Measurements from ENCODE around the gene DNAH17.

Gene DNAH17

DNA sequence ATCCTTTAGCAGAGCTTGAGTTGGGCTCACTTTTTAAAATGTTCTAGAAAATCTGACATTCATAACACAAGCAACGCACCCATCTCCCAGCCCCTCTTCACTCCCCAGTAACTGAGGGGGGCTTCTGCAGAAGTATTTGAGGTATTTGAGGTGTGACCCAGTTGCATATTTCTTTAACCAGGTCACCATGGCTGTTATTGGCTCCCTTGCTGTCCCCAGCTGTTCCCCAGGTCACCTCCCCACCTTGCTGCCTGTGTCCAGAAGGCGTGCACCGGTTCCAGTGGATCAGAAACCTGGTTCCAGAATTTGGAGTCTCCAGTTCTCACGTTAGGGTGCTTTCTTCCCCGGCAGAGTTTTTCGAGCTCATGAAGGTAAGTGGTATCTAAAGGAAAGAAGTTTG is 184.9 kb downstream of the DNAH17 start:
- no peak overlapping the region for H3K4me3 ChIP-seq (ENCODE audit: severe bottlenecking)
- H3K27me3 ChIP-seq (ENCODE audit: insufficient read depth, poor library complexity, severe bottlenecking): no peaks in the 10 kb centered on the region
- TF ChIP-seq, protein P1, sequence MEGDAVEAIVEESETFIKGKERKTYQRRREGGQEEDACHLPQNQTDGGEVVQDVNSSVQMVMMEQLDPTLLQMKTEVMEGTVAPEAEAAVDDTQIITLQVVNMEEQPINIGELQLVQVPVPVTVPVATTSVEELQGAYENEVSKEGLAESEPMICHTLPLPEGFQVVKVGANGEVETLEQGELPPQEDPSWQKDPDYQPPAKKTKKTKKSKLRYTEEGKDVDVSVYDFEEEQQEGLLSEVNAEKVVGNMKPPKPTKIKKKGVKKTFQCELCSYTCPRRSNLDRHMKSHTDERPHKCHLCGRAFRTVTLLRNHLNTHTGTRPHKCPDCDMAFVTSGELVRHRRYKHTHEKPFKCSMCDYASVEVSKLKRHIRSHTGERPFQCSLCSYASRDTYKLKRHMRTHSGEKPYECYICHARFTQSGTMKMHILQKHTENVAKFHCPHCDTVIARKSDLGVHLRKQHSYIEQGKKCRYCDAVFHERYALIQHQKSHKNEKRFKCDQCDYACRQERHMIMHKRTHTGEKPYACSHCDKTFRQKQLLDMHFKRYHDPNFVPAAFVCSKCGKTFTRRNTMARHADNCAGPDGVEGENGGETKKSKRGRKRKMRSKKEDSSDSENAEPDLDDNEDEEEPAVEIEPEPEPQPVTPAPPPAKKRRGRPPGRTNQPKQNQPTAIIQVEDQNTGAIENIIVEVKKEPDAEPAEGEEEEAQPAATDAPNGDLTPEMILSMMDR (IDR thresholded peaks at IDR 0.05; ENCODE audit: poor library complexity, severe bottlenecking): no peak
- peak overlapping the region; percentile 70 for H3K27ac ChIP-seq (ENCODE audit: poor library complexity, severe bottlenecking)
- ATAC-seq (ENCODE audit: low read depth) (no peak), DNase-seq (ENCODE audit: low spot score) (no peak)
- peaks cover 47% of the 10 kb centered on the region for H3K36me3 ChIP-seq (ENCODE audit: low read depth)
- H3K9me3 ChIP-seq (ENCODE audit: severe bottlenecking): no peaks in the 10 kb centered on the region
- H3K4me1 ChIP-seq (ENCODE audit: insufficient read depth, poor library complexity, severe bottlenecking): peaks cover 26% of the 10 kb centered on the region

DNA sequence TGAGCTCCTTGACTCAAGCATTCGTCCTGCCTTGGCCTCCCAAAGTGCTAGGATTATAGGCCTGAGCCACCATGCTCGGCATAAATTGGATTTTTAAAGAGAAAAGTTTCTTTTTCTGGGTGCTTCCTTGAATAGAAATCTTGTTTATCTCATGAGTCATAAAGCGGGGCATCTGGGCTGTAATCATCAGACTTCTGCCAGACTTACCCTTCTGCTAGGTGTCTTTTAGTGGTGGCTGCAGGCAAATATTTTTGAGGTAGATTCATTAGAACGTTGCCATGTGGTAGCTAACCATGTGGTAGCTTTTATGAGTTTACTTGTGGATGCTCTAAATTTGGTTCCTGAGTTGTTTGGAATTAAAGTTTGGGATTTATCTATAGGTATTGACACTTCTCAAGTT is 185.4 kb downstream of the DNAH17 start:
- no peak for DNase-seq (ENCODE audit: low spot score)
- peak; percentile 90 for ATAC-seq (ENCODE audit: low read depth)
- TF ChIP-seq, protein P1 (IDR thresholded peaks at IDR 0.05; ENCODE audit: poor library complexity, severe bottlenecking): no peak

DNA sequence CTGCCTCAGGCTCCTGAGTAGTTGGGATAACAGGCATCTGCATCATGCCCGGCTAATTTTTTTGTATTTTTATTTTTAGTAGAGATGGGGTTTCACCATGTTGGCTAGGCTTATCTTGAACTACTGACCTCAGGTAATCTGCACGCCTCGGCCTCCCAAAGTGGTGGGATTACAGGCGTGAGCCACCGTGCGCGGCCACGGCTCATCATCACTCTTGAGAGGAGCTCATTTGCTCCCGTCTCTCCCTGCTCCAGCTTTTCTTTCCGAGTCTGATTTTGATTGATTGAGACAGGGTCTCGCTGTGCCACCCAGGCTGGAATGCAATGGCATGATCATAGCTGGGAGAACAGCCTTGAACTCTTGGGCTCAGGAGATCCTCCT is 186.2 kb downstream of the DNAH17 start:
- no peak for DNase-seq (ENCODE audit: low spot score)
- peaks cover 32% of the 10 kb centered on the region for H3K4me1 ChIP-seq (ENCODE audit: insufficient read depth, poor library complexity, severe bottlenecking)
- no peaks in the 10 kb centered on the region for H3K27me3 ChIP-seq (ENCODE audit: insufficient read depth, poor library complexity, severe bottlenecking)
- no peaks in the 10 kb centered on the region for H3K9me3 ChIP-seq (ENCODE audit: severe bottlenecking)
- H3K36me3 ChIP-seq (ENCODE audit: low read depth): peaks cover 37% of the 10 kb centered on the region
- TF ChIP-seq, protein P1 (IDR thresholded peaks at IDR 0.05; ENCODE audit: poor library complexity, severe bottlenecking): no peak
- H3K4me3 ChIP-seq (ENCODE audit: severe bottlenecking): no peak overlapping the region
- peak overlapping the region; percentile 70 for H3K27ac ChIP-seq (ENCODE audit: poor library complexity, severe bottlenecking)
- ATAC-seq (ENCODE audit: low read depth): no peak

More for the DNA sequence above, 185.4 kb downstream of the DNAH17 start:
- Histone ChIP-seq H3K27me3 (ENCODE audit: insufficient read depth, poor library complexity, severe bottlenecking) (no peaks in the 10 kb centered on the region), H3K9me3 (ENCODE audit: severe bottlenecking) (no peaks in the 10 kb centered on the region), H3K36me3 (ENCODE audit: low read depth) (peaks cover 45% of the 10 kb centered on the region), H3K27ac (ENCODE audit: poor library complexity, severe bottlenecking) (peak overlapping the region; percentile 70), H3K4me1 (ENCODE audit: insufficient read depth, poor library complexity, severe bottlenecking) (peaks cover 26% of the 10 kb centered on the region), H3K4me3 (ENCODE audit: severe bottlenecking) (no peak overlapping the region)

DNA sequence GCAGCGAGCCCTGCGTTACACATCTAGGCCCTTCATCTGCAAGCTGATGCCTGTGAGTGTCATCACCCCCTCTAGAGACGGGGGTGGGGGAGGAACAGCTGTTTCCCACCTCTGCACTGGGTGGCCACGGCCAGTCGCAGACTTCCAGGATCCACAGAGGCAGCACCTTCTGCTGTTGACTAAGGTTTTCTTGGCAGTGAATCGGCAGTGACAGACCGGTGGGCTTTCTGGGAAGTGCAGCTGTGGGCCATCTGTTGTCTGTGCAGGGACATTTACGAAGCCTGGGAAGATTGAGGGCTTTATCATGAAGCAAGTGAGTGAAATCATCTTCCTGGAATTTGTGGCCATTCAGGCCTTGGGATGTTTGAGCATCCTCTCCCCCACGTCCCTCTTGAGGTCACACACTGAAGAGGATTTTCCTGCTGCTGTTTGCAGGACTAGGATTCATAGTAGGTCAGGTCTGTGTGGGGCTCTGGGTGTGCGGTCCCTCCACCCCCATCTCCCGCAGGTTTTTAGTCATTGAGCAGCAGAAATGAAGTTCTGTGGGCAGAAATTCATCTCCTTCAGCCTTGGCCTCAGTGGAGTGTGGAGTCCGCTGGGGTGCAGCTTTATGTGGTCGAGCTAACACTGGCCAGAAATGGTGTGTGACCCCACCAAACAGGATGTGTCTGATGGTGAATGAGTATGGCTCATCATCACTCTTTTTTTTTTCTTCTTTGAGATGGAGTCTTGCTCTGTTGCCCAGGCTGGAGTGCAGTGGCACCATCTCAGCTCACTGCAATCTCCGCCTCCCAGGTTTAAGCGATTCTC is 186.8 kb downstream of the DNAH17 start:
- peak overlapping the region; percentile 70 for H3K27ac ChIP-seq (ENCODE audit: poor library complexity, severe bottlenecking)
- no peaks in the 10 kb centered on the region for H3K9me3 ChIP-seq (ENCODE audit: severe bottlenecking)
- TF ChIP-seq, protein P1 (IDR thresholded peaks at IDR 0.05; ENCODE audit: poor library complexity, severe bottlenecking): no peak
- no peak for DNase-seq (ENCODE audit: low spot score)
- no peaks in the 10 kb centered on the region for H3K27me3 ChIP-seq (ENCODE audit: insufficient read depth, poor library complexity, severe bottlenecking)
- peaks cover 38% of the 10 kb centered on the region for H3K4me1 ChIP-seq (ENCODE audit: insufficient read depth, poor library complexity, severe bottlenecking)
- peaks cover 31% of the 10 kb centered on the region for H3K36me3 ChIP-seq (ENCODE audit: low read depth)
- peak; percentile 52; the same call in 2 of the 3 replicates for ATAC-seq (ENCODE audit: low read depth)
- no peak overlapping the region for H3K4me3 ChIP-seq (ENCODE audit: severe bottlenecking)

Measured in RWPE2 (cell line).